Medulla oblongata (tissue), 1 donor: ENCODE measurements around the gene USF3.

Source experiments
- DNase-seq: peaks from one replicate; pipeline ENCODE4 v3.0.0-alpha.2; 2015; ENCODE audit errors: extremely low spot score

The USF3 gene

DNA sequence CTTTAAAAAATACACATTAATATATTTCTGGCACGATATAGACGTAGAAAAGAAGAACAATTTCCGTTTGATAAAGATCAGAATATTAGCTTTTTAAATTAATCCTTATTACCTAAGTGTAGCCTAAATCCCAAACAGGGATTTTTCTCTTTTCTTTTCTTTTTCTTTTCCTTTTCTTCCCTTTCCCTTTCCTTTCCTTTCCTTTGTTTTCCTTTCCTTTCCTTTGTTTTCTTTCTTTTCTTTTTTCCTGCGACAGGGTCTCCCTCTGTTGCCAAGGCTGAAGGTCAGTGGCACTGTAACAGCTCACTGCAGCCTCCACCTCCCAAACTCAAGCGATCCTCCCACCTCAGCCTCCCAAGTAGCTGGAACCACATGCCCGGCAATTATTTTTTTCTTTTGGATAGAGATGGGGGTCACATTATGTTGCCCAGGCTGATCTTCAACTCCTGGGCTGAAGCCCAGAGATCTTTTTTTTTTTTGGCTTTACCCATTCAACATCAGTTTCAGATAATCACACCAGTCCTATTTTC lies 1.8 kb upstream of the USF3 start:
- DNase-seq: no peak

GRCh38 chr3:113697500-113698090 lies 1.2 kb upstream of the USF3 start:
- DNase-seq: no peak

- DNase-seq: peak; percentile 100
Observed at GRCh38 chr3:113696658-113697499, 437 bp upstream of the USF3 start.

- DNase-seq: peak; percentile 14
Observed at GRCh38 chr3:113695431-113695785, 1.0 kb downstream of the USF3 start.

- no peak for DNase-seq
Observed at GRCh38 chr3:113690482-113690881, 6.0 kb downstream of the USF3 start.

GRCh38 chr3:113685956-113686721 lies 10.3 kb downstream of the USF3 start:
- no peak for DNase-seq

GRCh38 chr3:113685124-113685523 lies 11.3 kb downstream of the USF3 start:
- DNase-seq: no peak

- no peak for DNase-seq
Observed at GRCh38 chr3:113684271-113684819, 12.1 kb downstream of the USF3 start.

DNA sequence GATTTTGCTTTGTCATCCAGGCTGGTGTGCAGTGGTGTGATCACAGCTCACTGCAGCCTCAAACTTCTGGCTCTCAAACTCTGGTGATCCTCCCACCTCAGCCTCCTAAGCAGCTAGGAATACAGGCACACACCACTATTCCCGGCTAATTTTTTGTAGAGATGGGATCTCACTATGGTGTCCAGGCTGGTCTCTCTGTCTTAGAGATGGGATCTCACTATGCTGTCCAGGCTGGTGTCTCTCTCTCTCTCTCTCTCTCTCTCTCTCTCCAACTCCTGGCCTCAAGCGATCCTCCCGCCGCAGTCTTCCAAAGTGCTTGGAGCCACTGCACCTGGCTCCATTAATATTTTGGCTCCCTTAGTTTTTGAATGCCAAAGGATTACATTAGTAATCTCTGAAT lies 17.7 kb downstream of the USF3 start:
- no peak for DNase-seq

GRCh38 chr3:113677737-113678136 lies 18.7 kb downstream of the USF3 start:
- DNase-seq: no peak

DNA sequence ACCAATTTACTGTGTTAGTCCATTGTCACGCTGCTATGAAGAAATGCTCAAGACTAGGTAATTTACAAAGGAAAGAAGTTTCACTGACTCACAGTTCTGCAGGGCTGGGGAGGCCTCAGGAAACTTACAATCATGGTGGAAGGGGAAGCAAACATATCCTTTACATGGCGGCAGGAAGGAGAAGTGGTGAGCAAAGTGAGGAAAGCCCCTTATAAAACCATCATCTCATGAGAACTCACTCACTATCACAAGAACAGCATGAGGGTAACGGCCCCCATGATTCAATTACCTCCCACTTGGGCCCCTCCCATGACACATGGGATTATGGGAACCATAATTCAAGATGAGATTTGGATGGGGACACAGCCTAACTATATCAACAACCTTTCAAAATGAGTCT lies 20.2 kb downstream of the USF3 start:
- DNase-seq: no peak

DNA sequence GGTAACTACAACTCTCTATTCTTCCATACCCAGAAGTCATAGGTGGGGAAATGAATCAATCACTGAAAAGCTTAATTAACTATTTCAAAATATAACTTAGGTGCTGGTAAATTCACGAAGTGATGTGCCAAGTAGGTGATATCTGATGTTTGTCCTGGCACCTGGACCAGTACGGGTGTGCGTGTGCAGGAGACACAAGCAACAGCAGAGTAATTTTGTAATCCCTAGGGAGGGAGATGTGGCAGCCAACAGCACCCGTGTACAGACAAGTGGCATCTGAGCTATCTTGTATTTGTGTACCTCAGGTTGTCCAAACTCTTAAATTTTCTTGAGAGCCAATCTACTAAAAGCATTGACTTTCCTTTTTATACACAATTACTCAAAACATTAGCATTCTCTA lies 22.8 kb downstream of the USF3 start:
- no peak for DNase-seq

- no peak for DNase-seq
Observed at GRCh38 chr3:113668015-113668414, 28.4 kb downstream of the USF3 start.

DNA sequence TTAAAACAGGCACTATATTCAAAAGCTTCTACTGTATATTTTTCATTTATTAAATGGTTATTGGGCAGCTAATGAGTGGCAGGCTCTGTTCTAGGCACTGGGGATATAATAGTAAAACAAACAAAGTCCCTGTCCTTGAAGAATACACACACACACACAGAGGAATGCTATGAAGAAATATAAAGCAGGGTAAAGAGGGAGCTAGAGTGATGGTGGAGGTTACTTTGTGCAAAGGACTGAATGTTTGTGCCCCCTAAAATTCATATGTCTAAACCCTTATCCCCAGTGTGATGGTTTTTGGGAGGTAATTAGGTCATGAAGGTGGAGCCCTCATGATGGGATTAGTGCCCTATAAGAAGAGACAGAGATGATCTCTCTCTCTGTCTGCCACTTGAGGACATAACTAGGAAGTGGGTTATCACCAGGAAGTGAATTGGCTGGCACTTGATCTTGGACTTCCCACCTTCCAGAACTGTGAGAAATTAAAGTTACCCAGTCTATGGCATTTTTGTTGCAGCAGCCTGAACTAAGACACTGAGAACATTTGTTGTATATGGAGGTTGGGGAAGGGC lies 31.8 kb downstream of the USF3 start:
- no peak for DNase-seq

- no peak for DNase-seq
Observed at GRCh38 chr3:113663761-113664160, 32.7 kb downstream of the USF3 start.

GRCh38 chr3:113663324-113663750 lies 33.1 kb downstream of the USF3 start:
- DNase-seq: no peak

DNA sequence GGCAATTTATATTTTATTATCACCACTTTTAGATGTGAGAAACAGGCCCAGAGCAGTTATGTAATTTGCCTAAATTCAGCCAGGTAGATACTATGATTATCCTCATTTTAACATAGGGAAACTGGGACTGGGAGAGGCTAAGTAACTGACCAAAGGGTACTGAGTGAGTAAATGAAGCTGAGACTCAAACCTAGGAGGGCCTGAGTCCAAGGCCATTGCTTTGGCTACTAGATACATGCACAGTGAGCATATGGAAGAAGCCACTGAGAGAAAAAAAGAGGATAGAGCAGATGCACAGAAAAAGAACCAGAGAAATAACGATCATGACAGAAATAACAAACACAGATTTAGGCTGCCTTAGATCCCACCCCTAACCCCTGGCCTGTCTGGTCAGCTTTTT lies 33.6 kb downstream of the USF3 start:
- DNase-seq: no peak

- peak; percentile 35 for DNase-seq
Observed at GRCh38 chr3:113660896-113661295, 35.5 kb downstream of the USF3 start.

- no peak for DNase-seq
Observed at GRCh38 chr3:113660458-113660857, 36.0 kb downstream of the USF3 start.

- no peak for DNase-seq
Observed at GRCh38 chr3:113659996-113660395, 36.4 kb downstream of the USF3 start.

DNA sequence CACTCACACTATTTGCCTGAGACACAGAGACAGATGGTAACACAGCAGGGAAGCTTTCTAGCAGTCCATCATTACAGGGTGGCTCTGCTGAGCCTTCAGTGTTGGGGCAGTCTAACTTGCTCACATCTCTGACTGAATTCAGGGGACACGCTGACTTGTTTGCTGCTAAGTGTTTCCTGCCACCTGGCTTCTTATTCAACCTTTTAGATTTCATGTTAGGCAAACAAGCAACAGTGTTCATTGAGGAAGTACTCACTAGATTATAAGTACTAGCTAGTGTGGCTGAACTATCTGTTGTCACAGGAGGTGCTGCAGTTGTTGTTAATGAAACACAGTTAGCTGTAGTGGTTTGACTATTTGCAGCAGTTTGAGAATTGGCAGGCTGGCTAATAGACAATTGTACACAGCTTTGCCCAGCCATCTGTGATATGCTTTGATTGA lies 37.3 kb downstream of the USF3 start:
- DNase-seq: no peak

GRCh38 chr3:113658107-113658506 lies 38.3 kb downstream of the USF3 start:
- no peak for DNase-seq
